Esophagus muscularis mucosa (tissue), 4 donors: Measurements from ENCODE around the gene ECI1. TPM values are rescaled to one million over a fixed set of nuclear protein-coding genes. Genes with fewer than 3 reads are reported as not detected.

Source experiments
- DNase-seq: peaks from one replicate; pipeline ENCODE4 v3.0.0-alpha.2; 2017; ENCODE audit errors: extremely low spot score
- H3K27ac ChIP-seq, 4 donors: fragments of 200-600 bp; sonication (generic); replicated peaks in 1 of 4; 1 replicate in 3 of 4; 2 replicates in 1 of 4; pipeline ENCODE4 v1.5.1; 2016 to 2019; ENCODE audit warnings: mild to moderate bottlenecking in 1 of 4
- H3K27me3 ChIP-seq, 4 donors: fragments of 200-600 bp; sonication (generic); one replicate each; pipeline versions ENCODE4 v1.5.1 to v1.6.0; 2016 to 2019
- H3K36me3 ChIP-seq, 4 donors: fragments of 200-600 bp; sonication (generic); one replicate each; pipeline ENCODE4 v1.5.1; 2016 to 2019
- H3K4me1 ChIP-seq, 4 donors: fragments of 200-600 bp; sonication (generic); one replicate each; pipeline ENCODE4 v1.5.1; 2016 to 2019
- H3K4me3 ChIP-seq, 4 donors: fragments of 200-600 bp; sonication (generic); 1 replicate in 2 of 4; 2 replicates in 2 of 4; pipeline ENCODE4 v1.5.1; 2016 to 2019; ENCODE audit warnings: mild to moderate bottlenecking in 4 of 4, moderate library complexity in 1 of 4
- H3K9me3 ChIP-seq, 4 donors: fragments of 200-600 bp; sonication (generic); 1 replicate in 3 of 4; 2 replicates in 1 of 4; pipeline ENCODE4 v1.5.1; 2016 to 2019
- CTCF ChIP-seq, 3 experiments: fragments of 200-600 bp in 2 of 3; fragments of 450-650 bp in 1 of 3; sonication (generic) in 2 of 3; IDR thresholded peaks; one replicate each; pipeline ENCODE4 v1.5.1; 2017 to 2019; ENCODE audit warnings: antibody characterized with exemption in 3 of 3, mild to moderate bottlenecking in 2 of 3, moderate library complexity in 1 of 3
- EP300 ChIP-seq: sonication (generic); formaldehyde crosslinking; IDR thresholded peaks from one replicate; pipeline ENCODE4 v1.6.1; 2017; ENCODE audit warnings: antibody characterized with exemption
- POLR2A ChIP-seq: fragments of 450-650 bp; IDR thresholded peaks from one replicate; pipeline ENCODE4 v1.6.1; 2017; ENCODE audit warnings: antibody characterized with exemption, moderate library complexity, mild to moderate bottlenecking, low read depth
- POLR2AphosphoS5 ChIP-seq, 2 donors: sonication (generic); formaldehyde crosslinking; IDR thresholded peaks; one replicate each; pipeline ENCODE4 v1.6.1; 2017; ENCODE audit warnings: antibody characterized with exemption in 2 of 2
- WGBS: methylation state at CpG from one replicate; pipeline ENCODE4 v1.1.5; 2018; 5-methylcytosine and 5-hydroxymethylcytosine counted together
- intact Hi-C: fragments of 100-400 bp; cut with DNase I; formaldehyde crosslinking; loops from one replicate; pipeline ENCODE4 v1.15.1; 2023
- total RNA-seq, 4 donors: library from RNA; depleted of rRNA; stranded (reverse); fragments of >200 nt; gene quantifications; one replicate each; pipeline versions ENCODE4 v1.1.0 to v1.2.1, GENCODE V29; 2016

Gene ECI1
- total RNA-seq, 4 donors from 2014 or later: 51.9 to 115 (median 86.6) TPM

GRCh38 chr16:2250652-2251295, 613 bp downstream of the ECI1 start:
- Histone ChIP-seq H3K27me3 (no peaks in the 10 kb centered on the region), H3K4me1 (peaks cover 23 to 28% (median 26%) of the 10 kb centered on the region in 4 donors), H3K9me3 (no peaks in the 10 kb centered on the region), H3K36me3 (peaks cover 36 to 60% (median 50%) of the 10 kb centered on the region in 4 donors), H3K4me3 (peak overlapping the region; percentile 70 to 93 (median 78)), H3K27ac (peak overlapping the region; percentile 85 to 97 (median 92))
- 10% methylated on average over 22 of the region's 35 CpGs for WGBS
- no peak for TF ChIP-seq POLR2AphosphoS5 (IDR thresholded peaks at IDR 0.05)
- TF ChIP-seq EP300: no peak
- TF ChIP-seq CTCF (IDR thresholded peaks at IDR 0.05): no peak
- TF ChIP-seq POLR2A: no peak
- intact Hi-C loops: loop anchor here (5.0 kb wide), 1 partner anchor 93 kb away; the partner anchor contains the start of gene TRAF7
- DNase-seq: no peak

- no peak for DNase-seq
- TF ChIP-seq POLR2A (no peak), POLR2AphosphoS5 (IDR thresholded peaks at IDR 0.05) (no peak), CTCF (IDR thresholded peaks at IDR 0.05) (no peak), EP300 (no peak)
- Histone ChIP-seq H3K4me1 (peaks cover 16 to 19% (median 17%) of the 10 kb centered on the region in 4 donors), H3K36me3 (peaks cover 42 to 65% (median 58%) of the 10 kb centered on the region in 4 donors), H3K27ac (no peak overlapping the region), H3K27me3 (no peaks in the 10 kb centered on the region), H3K9me3 (no peaks in the 10 kb centered on the region), H3K4me3 (no peak overlapping the region)
- 100% methylated on average over 1 of the region's 18 CpGs for WGBS
- intact Hi-C loops: no loop called here
These were observed 5.0 kb downstream of the ECI1 start for GRCh38 chr16:2246301-2246885.

- no peaks in the 10 kb centered on the region for H3K9me3 ChIP-seq
- no peak overlapping the region for H3K27ac ChIP-seq
- H3K27me3 ChIP-seq: no peaks in the 10 kb centered on the region
- intact Hi-C loops: no loop called here
- no peak for TF ChIP-seq EP300
- no peak for TF ChIP-seq POLR2AphosphoS5 (IDR thresholded peaks at IDR 0.05)
- TF ChIP-seq POLR2A: no peak
- no peak for TF ChIP-seq CTCF (IDR thresholded peaks at IDR 0.05)
- DNase-seq: no peak
- H3K4me3 ChIP-seq: no peak overlapping the region
- H3K4me1 ChIP-seq: peaks cover 9 to 11% (median 10%) of the 10 kb centered on the region in 4 donors
- H3K36me3 ChIP-seq: peaks cover 42 to 74% (median 68%) of the 10 kb centered on the region in 4 donors
- WGBS: 92% methylated on average over 24 of the region's 30 CpGs
These were observed 6.2 kb downstream of the ECI1 start for GRCh38 chr16:2244926-2245795.

GRCh38 chr16:2244301-2244700, 7.1 kb downstream of the ECI1 start:
- intact Hi-C loops: no loop called here
- Histone ChIP-seq H3K27me3 (no peaks in the 10 kb centered on the region), H3K9me3 (no peaks in the 10 kb centered on the region), H3K4me3 (no peak overlapping the region), H3K36me3 (peaks cover 42 to 81% (median 77%) of the 10 kb centered on the region in 4 donors), H3K27ac (no peak overlapping the region), H3K4me1 (peaks cover under 1 to 3% (median 2%) of the 10 kb centered on the region in 4 donors)
- TF ChIP-seq POLR2AphosphoS5 (IDR thresholded peaks at IDR 0.05) (no peak), CTCF (IDR thresholded peaks at IDR 0.05) (no peak), EP300 (no peak), POLR2A (no peak)
- DNase-seq: no peak
- WGBS: 79% methylated on average over 12 of the region's 17 CpGs
